HEK293 (cell line): ENCODE data around the gene TET1.

Source experiments
- GLI2 ChIP-seq: fragments of 450-650 bp; formaldehyde crosslinking; IDR thresholded peaks from 2 replicates; pipeline ENCODE4; 2017; ENCODE audit warnings: missing biosample characterization, missing genetic modification characterization, low read depth, borderline replicate concordance
- PRDM10 ChIP-seq: fragments of 450-650 bp; formaldehyde crosslinking; IDR thresholded peaks from 2 replicates; pipeline ENCODE4 v1.5.1; 2016; ENCODE audit warnings: missing biosample characterization, missing genetic modification characterization
- SETDB1 ChIP-seq: IDR thresholded peaks from one replicate; pipeline ENCODE4 v1.6.1; 2017; ENCODE audit warnings: mild to moderate bottlenecking, low read length, moderate library complexity, mixed read lengths; ENCODE audit not compliant: insufficient read length
- ZNF121 ChIP-seq: fragments of 450-650 bp; formaldehyde crosslinking; IDR thresholded peaks from 2 replicates; pipeline ENCODE4 v1.5.1; 2016; ENCODE audit warnings: missing biosample characterization, missing genetic modification characterization
- ZNF202 ChIP-seq: fragments of 450-650 bp; formaldehyde crosslinking; IDR thresholded peaks from 2 replicates; pipeline ENCODE4 v1.5.1; 2016; ENCODE audit warnings: missing biosample characterization, missing genetic modification characterization, borderline replicate concordance
- ZNF324 ChIP-seq: fragments of 450-650 bp; formaldehyde crosslinking; IDR thresholded peaks from 2 replicates; pipeline ENCODE4 v1.5.1; 2016; ENCODE audit warnings: missing biosample characterization, missing genetic modification characterization
- ZNF362 ChIP-seq: fragments of 450-650 bp; formaldehyde crosslinking; IDR thresholded peaks from 2 replicates; pipeline ENCODE4 v1.5.1; 2016; ENCODE audit warnings: missing biosample characterization, missing genetic modification characterization
- ZNF426 ChIP-seq: fragments of 450-650 bp; formaldehyde crosslinking; IDR thresholded peaks from 2 replicates; pipeline ENCODE4 v1.5.1; 2017; ENCODE audit warnings: missing biosample characterization, missing genetic modification characterization, mild to moderate bottlenecking, inconsistent platforms, moderate library complexity
- TF ChIP-seq, protein P1 (sequence below): fragments of 450-650 bp; formaldehyde crosslinking; IDR thresholded peaks from 2 replicates; pipeline ENCODE4 v1.5.1; 2016; ENCODE audit warnings: missing biosample characterization, missing genetic modification characterization

GRCh38 chr10:68553599-68553998 lies 6.5 kb upstream of the TET1 start:
- TF ChIP-seq ZNF121 (tag by site-specific recombination) (no peak), PRDM10 (tag by site-specific recombination) (no peak), ZNF362 (tag by site-specific recombination) (no peak), ZNF324 (tag by site-specific recombination) (no peak), ZNF426 (tag by site-specific recombination) (no peak), ZNF202 (no peak), SETDB1 (no peak), GLI2 (tag by site-specific recombination) (no peak)
- TF ChIP-seq, protein P1, sequence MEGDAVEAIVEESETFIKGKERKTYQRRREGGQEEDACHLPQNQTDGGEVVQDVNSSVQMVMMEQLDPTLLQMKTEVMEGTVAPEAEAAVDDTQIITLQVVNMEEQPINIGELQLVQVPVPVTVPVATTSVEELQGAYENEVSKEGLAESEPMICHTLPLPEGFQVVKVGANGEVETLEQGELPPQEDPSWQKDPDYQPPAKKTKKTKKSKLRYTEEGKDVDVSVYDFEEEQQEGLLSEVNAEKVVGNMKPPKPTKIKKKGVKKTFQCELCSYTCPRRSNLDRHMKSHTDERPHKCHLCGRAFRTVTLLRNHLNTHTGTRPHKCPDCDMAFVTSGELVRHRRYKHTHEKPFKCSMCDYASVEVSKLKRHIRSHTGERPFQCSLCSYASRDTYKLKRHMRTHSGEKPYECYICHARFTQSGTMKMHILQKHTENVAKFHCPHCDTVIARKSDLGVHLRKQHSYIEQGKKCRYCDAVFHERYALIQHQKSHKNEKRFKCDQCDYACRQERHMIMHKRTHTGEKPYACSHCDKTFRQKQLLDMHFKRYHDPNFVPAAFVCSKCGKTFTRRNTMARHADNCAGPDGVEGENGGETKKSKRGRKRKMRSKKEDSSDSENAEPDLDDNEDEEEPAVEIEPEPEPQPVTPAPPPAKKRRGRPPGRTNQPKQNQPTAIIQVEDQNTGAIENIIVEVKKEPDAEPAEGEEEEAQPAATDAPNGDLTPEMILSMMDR (tag by site-specific recombination): no peak
